Thymus (tissue), 11 donors: Measurements from ENCODE around the gene NOS1AP. TPM values are rescaled to one million over a fixed set of nuclear protein-coding genes. Genes with fewer than 3 reads are reported as not detected.
"Not testable (repeated sequence)": the region's sequence is repeated elsewhere in the genome, so short reads cannot be mapped to it uniquely, and the experiment has no call there.

ENCODE experiments used
- DNase-seq, 9 donors: peaks; one replicate each; pipeline ENCODE4 v3.0.0-alpha.2; 2013; ENCODE audit warnings: low spot score in 9 of 9, low read depth in 6 of 9, missing footprints in 1 of 9
- H3K27ac ChIP-seq, 2 donors: one replicate each; pipeline ENCODE4 v1.5.1; 2013; ENCODE audit warnings: control low read depth in 1 of 2, low read depth in 1 of 2, low read length in 1 of 2, mild to moderate bottlenecking in 1 of 2, moderate library complexity in 1 of 2
- H3K27me3 ChIP-seq, 2 donors: one replicate each; pipeline ENCODE4 v1.5.1; 2013; ENCODE audit warnings: low read length in 1 of 2; ENCODE audit not compliant: control insufficient read depth in 2 of 2, insufficient read depth in 1 of 2
- H3K36me3 ChIP-seq, 2 donors: one replicate each; pipeline ENCODE4 v1.5.1; 2013; ENCODE audit warnings: low read length in 1 of 2, mild to moderate bottlenecking in 1 of 2, moderate library complexity in 1 of 2; ENCODE audit not compliant: control insufficient read depth in 2 of 2, insufficient read depth in 2 of 2
- H3K4me1 ChIP-seq, 2 donors: one replicate each; pipeline ENCODE4 v1.5.1; 2013; ENCODE audit warnings: low read length in 2 of 2; ENCODE audit not compliant: control insufficient read depth in 2 of 2, insufficient read depth in 2 of 2
- H3K4me3 ChIP-seq, 2 donors: one replicate each; pipeline ENCODE4 v1.5.1; 2013; ENCODE audit warnings: low read length in 2 of 2, control low read depth in 1 of 2, mild to moderate bottlenecking in 1 of 2
- H3K9me3 ChIP-seq, 2 donors: one replicate each; pipeline ENCODE4 v1.5.1; 2013; ENCODE audit warnings: low read length in 1 of 2, mild to moderate bottlenecking in 1 of 2; ENCODE audit not compliant: control insufficient read depth in 2 of 2, insufficient read depth in 1 of 2
- WGBS: extraction: QIAGEN DNeasy Blood & Tissue Kit; methylation state at CpG from one replicate; pipeline ENCODE4 v1.1.7; 2013; 5-methylcytosine and 5-hydroxymethylcytosine counted together
- polyA plus RNA-seq: library from polyadenylated mRNA; stranded (reverse); fragments of 200-250 nt; gene quantifications from one replicate; pipeline ENCODE4 v1.2.3, GENCODE V29; 2013
- total RNA-seq: library from RNA; stranded (reverse); fragments of 120-200 nt; gene quantifications from one replicate; pipeline ENCODE4 v1.2.4, GENCODE V29; 2013
- donor health status: healthy.

NOS1AP gene
- total and polyA plus RNA-seq, 2 donors = 0.05 to 0.30 TPM

DNA sequence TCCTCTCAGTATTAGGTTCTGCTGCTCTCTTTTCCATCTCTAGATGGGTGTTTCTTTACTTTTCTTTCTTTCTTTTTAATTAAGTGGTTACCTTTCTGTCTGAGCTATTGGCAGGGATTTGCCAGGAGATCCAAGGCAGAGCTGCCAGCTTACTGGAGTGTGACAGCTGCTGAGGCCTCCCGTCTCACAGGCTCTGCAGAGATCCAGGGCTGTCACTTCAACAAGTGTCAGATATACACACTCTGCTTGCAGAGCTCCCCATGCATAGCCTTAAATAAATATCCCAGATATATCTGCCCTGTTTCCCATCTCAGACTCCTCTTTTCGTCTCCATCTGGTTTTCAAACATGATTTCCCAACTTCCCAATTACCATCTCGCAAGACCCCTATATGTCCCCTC is 124.3 kb downstream of the NOS1AP start:
- Histone ChIP-seq H3K9me3 (no peaks in the 10 kb centered on the region), H3K27me3 (no peaks in the 10 kb centered on the region), H3K4me3 (no peak overlapping the region), H3K27ac (no peak overlapping the region), H3K36me3 (no peaks in the 10 kb centered on the region), H3K4me1 (no peaks in the 10 kb centered on the region)
- no peak for DNase-seq
- WGBS = 84% methylated on average over 3 of the region's 3 CpGs

DNA sequence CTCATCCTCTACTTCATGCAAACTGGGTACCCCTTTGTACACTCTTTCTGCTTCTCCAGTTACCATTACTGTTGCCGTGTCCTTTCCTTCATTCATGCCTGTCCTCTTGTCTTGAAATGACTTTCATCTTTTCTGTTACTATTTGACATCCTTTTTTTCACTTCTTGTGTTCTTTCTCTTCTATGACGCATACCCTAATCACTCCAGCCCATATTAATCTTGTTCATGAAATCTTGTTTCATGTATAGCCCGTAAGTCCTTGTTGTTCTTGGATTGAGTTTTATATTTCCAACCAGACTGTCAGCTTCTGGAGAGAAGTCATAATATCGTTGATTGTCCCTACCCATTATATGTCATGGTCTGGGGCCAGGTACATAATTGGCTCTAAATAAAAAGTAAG is 126.1 kb downstream of the NOS1AP start:
- DNase-seq = no peak
- no peak overlapping the region for H3K4me3 ChIP-seq
- H3K27me3 ChIP-seq = no peaks in the 10 kb centered on the region
- H3K27ac ChIP-seq = no peak overlapping the region
- 87% methylated on average over 4 of the region's 4 CpGs for WGBS
- no peaks in the 10 kb centered on the region for H3K9me3 ChIP-seq
- no peaks in the 10 kb centered on the region for H3K36me3 ChIP-seq
- no peaks in the 10 kb centered on the region for H3K4me1 ChIP-seq

DNA sequence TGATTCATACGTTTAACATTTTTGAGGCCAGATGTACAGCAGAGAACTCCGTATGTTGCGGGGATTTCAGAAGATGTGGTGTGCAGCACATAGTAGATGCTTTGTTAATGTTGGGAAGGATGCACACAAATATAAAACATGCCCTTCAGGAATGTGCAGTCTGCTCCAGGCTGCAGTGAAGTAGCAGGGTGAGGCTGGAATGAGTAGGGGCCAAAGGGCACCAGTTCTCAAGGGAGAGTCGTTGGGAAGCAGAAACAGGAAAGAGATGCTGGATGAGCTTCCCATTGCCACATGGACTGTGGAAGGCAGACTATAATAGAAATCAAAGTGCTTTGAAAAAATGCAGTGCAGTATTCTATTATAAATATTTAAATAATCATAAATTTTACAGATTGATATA is 126.9 kb downstream of the NOS1AP start:
- Histone ChIP-seq H3K27me3 (no peaks in the 10 kb centered on the region), H3K27ac (no peak overlapping the region), H3K36me3 (no peaks in the 10 kb centered on the region), H3K9me3 (no peaks in the 10 kb centered on the region), H3K4me3 (no peak overlapping the region), H3K4me1 (no peaks in the 10 kb centered on the region)
- DNase-seq = no peak
- WGBS = 95% methylated on average over 4 of the region's 4 CpGs

DNA sequence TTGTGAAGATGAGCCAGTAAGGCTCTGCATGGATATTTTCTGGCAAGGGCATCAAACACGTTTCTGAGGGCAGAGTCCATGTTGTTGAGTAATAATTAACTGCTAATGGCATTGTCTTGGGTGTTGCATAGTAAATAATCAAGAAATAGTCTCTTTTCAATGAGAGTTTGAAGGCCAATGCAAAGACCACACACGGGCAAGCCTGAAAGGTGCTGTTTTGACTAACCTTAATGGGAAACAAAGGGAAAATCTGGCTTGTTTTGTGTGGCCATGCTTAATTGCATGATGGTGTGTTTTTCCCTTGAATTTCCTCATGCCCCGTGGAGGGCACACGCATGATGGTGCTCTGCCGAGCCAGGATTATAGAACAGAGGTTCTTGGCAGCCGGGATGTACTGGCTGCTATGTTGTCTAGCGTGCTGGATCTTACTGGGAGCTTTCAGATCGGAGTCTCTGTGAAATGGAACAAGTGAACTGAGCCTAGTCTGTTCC is 127.6 kb downstream of the NOS1AP start:
- WGBS = 90% methylated on average over 8 of the region's 8 CpGs

DNA sequence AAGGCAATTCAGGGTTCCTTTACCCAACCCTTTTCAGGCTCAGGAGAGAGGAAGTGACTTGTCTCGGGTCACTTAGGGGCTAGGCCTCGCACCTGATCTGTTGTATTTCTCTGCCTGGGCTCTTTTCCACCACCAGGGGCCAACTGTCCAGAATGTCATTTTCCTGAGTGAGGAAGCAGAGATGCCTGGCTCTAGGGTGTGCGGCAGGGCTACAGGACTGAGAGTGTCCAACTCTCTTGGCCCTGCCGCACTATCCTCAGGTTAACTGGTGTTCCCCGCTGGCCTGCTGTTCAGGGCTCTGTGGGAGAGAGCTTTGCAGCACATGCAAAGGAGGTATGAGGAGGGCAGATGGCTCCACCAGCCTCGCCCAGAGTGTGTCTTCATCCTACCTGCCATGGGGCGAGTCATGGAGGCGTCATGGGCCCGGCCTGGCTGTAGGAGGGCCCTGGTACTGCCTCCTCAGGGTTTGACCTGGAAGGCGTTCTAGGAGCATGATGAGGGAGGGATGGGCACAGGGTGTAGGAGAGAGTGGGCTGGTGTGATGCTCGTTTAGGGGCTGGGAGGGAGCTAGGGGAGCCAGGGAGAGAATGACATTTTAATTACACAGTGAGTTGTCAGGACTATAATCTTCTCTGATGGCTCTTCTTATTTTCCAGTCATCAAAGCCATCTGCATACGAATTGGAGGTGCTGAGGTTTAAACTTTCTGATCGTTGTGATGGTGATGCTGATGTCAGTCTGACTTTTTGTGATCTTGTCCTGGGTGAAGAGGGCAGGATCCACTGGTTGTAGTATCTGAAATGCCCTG is 128.3 kb downstream of the NOS1AP start:
- 88% methylated on average over 13 of the region's 13 CpGs for WGBS
- Histone ChIP-seq H3K4me1 (no peaks in the 10 kb centered on the region), H3K36me3 (no peaks in the 10 kb centered on the region), H3K9me3 (no peaks in the 10 kb centered on the region), H3K4me3 (no peak overlapping the region), H3K27me3 (no peaks in the 10 kb centered on the region), H3K27ac (no peak overlapping the region)
- DNase-seq = no peak

More for the DNA sequence above, 127.6 kb downstream of the NOS1AP start:
- no peak for DNase-seq
- no peaks in the 10 kb centered on the region for H3K27me3 ChIP-seq
- no peaks in the 10 kb centered on the region for H3K9me3 ChIP-seq
- no peaks in the 10 kb centered on the region for H3K4me1 ChIP-seq
- no peak overlapping the region for H3K27ac ChIP-seq
- no peak overlapping the region for H3K4me3 ChIP-seq
- no peaks in the 10 kb centered on the region for H3K36me3 ChIP-seq

DNA sequence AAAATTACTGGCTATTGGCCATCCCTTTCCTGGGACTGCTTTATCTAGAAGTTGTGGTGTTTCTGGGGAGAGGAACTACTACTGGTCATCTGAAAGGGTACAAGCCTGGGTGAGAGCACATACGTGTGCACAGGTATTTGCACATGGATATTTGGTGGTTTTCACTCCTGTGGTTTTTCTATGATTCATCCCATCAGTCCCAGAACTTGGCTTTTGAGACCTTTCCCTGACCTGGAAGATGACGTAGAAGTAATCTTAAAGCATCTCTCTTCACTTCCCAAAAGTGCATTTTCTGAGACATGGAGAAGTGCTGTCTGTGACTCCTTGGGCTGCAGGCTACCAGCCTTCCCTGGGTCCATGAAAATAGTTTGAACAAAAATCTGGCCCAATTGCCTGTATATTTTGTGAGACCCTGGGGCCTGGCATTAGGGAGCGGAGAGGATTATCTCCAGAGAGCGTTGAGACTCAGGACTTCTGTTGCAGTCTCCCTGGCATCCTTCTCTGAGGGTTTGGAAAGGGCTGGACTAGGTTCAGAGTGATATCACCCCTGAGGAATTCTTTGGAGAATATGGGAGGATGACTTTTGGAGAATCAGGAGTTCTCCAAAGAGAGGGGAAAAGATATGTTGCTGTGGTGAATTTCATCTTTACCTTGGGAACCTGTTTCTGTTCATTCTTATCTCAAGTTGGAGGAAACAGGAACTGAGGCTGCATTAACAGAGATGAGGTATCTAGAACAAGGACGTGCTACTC is 130.8 kb downstream of the NOS1AP start:
- no peak for DNase-seq
- Histone ChIP-seq H3K36me3 (no peaks in the 10 kb centered on the region), H3K4me3 (no peak overlapping the region), H3K9me3 (no peaks in the 10 kb centered on the region), H3K4me1 (no peaks in the 10 kb centered on the region), H3K27me3 (no peaks in the 10 kb centered on the region), H3K27ac (no peak overlapping the region)
- 80% methylated on average over 5 of the region's 5 CpGs for WGBS

DNA sequence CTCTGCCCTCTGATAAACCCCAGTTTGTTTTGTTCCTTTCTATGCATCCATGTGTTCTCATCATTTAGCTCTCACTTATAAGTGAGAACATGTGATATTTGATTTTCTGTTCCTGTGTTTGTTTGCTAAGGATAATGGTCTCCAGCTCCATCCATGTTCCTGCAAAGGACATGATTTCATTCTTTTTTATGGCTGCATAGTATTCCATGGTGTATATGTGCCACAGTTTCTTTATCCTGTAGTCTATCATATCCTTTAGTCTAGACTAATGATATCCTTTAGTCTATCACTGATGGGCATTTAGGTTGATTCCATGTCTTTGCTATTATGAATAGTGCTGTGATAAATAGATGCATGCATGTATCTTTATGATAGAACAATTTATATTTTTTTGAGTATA is 131.6 kb downstream of the NOS1AP start:
- H3K36me3 ChIP-seq, H3K4me1 ChIP-seq, H3K9me3 ChIP-seq, H3K4me3 ChIP-seq, H3K27ac ChIP-seq, H3K27me3 ChIP-seq, DNase-seq: not testable (repeated sequence)

DNA sequence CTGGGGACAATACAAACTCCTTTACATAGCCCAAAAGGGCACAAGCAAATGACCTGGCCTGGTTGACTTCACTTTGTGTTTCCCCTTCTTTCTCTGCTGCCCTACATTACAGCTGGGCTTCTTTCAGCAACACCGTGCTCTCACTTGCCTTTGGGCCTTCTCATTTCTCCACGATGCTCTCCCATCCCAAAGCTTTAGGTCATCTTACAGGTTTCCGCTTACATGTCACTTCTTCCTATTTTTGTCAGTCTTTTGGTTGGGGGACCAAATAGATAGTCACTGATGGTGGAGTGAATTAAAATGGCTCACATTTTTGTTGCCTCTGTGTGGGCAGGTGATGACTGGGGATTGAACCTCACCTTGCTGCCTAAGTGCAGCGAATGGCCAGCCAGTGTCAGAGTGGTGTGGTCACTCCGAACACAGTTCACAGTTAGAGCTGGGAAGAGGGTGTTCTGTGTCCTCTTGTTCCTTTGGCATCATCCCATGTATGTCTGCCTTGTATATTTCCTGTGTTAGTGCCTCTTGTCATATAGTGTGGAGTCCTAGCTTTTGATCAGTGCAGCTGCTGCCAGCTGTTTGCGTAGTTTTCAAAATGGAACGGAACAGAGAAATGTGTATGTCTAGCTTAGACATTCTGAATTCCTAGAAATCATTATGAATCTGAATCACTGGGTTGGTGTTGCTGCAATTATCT is 134.8 kb downstream of the NOS1AP start:
- Histone ChIP-seq H3K36me3 (no peaks in the 10 kb centered on the region), H3K27me3 (no peaks in the 10 kb centered on the region), H3K27ac (no peak overlapping the region), H3K4me1 (no peaks in the 10 kb centered on the region), H3K4me3 (no peak overlapping the region), H3K9me3 (no peaks in the 10 kb centered on the region)
- DNase-seq = no peak
- WGBS = 76% methylated on average over 7 of the region's 7 CpGs

DNA sequence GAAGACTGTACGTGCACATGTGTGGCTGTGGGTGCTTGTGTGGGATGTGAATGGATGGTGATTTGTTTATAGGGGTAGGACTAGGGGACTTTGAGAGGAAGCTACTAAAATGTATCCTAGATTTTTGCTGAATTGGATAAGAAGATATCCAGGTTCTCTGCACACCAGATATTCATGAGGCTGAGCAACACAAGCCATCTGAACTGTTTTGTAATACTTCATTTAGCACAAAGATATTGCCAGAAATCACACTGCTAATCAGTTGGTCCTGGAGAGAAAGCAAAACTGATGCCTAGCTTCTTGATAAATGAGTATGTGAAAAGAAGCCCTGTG is 135.3 kb downstream of the NOS1AP start:
- Histone ChIP-seq H3K36me3 (no peaks in the 10 kb centered on the region), H3K4me1 (no peaks in the 10 kb centered on the region), H3K4me3 (no peak overlapping the region), H3K9me3 (no peaks in the 10 kb centered on the region), H3K27ac (no peak overlapping the region), H3K27me3 (no peaks in the 10 kb centered on the region)
- 96% methylated on average over 1 of the region's 1 CpG for WGBS
- no peak for DNase-seq
